K562 (cell line): ENCODE data around the gene C17orf78. TPM values are rescaled to one million over a fixed set of nuclear protein-coding genes. Genes with fewer than 3 reads are reported as not detected.

Source experiments
- PHF20 ChIP-seq: fragments of 450-650 bp; IDR thresholded peaks from 2 replicates; pipeline ENCODE4 v1.6.1; 2018; ENCODE audit not compliant: partially characterized antibody
- RB1 ChIP-seq: fragments of 450-650 bp; IDR thresholded peaks from 2 replicates; pipeline ENCODE4 v1.6.1; 2017; ENCODE audit warnings: low read depth, mild to moderate bottlenecking
- RBM39 ChIP-seq: fragments of 200-400 bp; formaldehyde crosslinking; optimal IDR thresholded peaks from 2 replicates; pipeline ENCODE3; 2018; ENCODE audit warnings: low read depth, low read length
- SNIP1 ChIP-seq: fragments of 450-650 bp; IDR thresholded peaks from 2 replicates; pipeline ENCODE4 v1.7.1; 2017; ENCODE audit warnings: low read depth, mild to moderate bottlenecking
- ZNF175 ChIP-seq: fragments of 200-800 bp; sonication (Bioruptor generic); IDR thresholded peaks from 2 replicates; pipeline ENCODE4 v1.6.1; 2016; ENCODE audit warnings: low read depth, mild to moderate bottlenecking, missing genetic modification characterization, missing compliant biosample characterization
- ZNF184 ChIP-seq: sonication (generic); formaldehyde crosslinking; IDR thresholded peaks from 2 replicates; pipeline ENCODE4 v1.5.0; 2020; ENCODE audit warnings: missing genetic modification reagents
- polyA plus RNA-seq, 8 experiments: library from polyadenylated mRNA; depleted of rRNA in 4 of 8; stranded (reverse) in 5 of 8; unstranded in 3 of 8; fragments of >200 nt; fragmentation: Nextera tagmentation in 2 of 8; fragmentation: Illumina TruSeq in 1 of 8; extraction: Ambion mirVana in 2 of 8; extraction: Trizol in 1 of 8; gene quantifications; 2 replicates each; pipeline versions ENCODE4 v1.2.1 to v1.2.3, GENCODE V29; 2011 to 2014; ENCODE audit warnings: inconsistent platforms in 1 of 8, missing spikeins in 1 of 8
- total RNA-seq, 7 experiments: library from RNA; depleted of rRNA in 6 of 7; stranded (reverse); fragments of >200 nt in 6 of 7; fragmentation: Illumina TruSeq in 2 of 7; extraction: Trizol in 2 of 7; gene quantifications; 2 replicates each; pipeline versions ENCODE4 v1.2.1 to v1.2.3, GENCODE V29; 2011 to 2021; ENCODE audit warnings: low replicate concordance in 1 of 7
- TF ChIP-seq, protein P1 (sequence below), 2 experiments: fragments of 450-650 bp; conservative IDR thresholded peaks; 2 replicates each; pipeline ENCODE4 v1.6.1; 2017; ENCODE audit warnings: mild to moderate bottlenecking in 2 of 2, moderate library complexity in 2 of 2
- TF ChIP-seq, protein P2 (sequence below), 3 experiments: IDR thresholded peaks in 2 of 3; conservative IDR thresholded peaks in 1 of 3; 2 replicates each; pipeline ENCODE4 v1.5.1; 2011 to 2012; ENCODE audit warnings: low read length in 3 of 3, mild to moderate bottlenecking in 3 of 3, control low read depth in 2 of 3, improper control_type of control experiment in 1 of 3, inconsistent platforms in 1 of 3, low read depth in 1 of 3, mixed read lengths in 1 of 3, moderate library complexity in 1 of 3; ENCODE audit not compliant: insufficient read depth in 2 of 3
- TF ChIP-seq, protein P3 (sequence below), 2 experiments: IDR thresholded peaks in 1 of 2; conservative IDR thresholded peaks in 1 of 2; 2 replicates each; pipeline ENCODE4 v1.6.1; 2016; ENCODE audit warnings: low read depth in 2 of 2, mild to moderate bottlenecking in 1 of 2, missing compliant biosample characterization in 1 of 2, missing genetic modification characterization in 1 of 2, moderate library complexity in 1 of 2
- TF ChIP-seq, protein P4 (sequence below), 2 experiments: fragments of 450-650 bp; formaldehyde crosslinking in 1 of 2; IDR thresholded peaks; 2 replicates each; pipeline versions ENCODE4 v1.4.0 to v1.6.1; 2014 to 2020; ENCODE audit warnings: mild to moderate bottlenecking in 2 of 2, borderline replicate concordance in 1 of 2, low read depth in 1 of 2

The C17orf78 gene
- total and polyA plus RNA-seq, 9 of the 15 experiments (the other 6 are each of a cell fraction or from before 2014, with no cell fraction given) = not detected

DNA sequence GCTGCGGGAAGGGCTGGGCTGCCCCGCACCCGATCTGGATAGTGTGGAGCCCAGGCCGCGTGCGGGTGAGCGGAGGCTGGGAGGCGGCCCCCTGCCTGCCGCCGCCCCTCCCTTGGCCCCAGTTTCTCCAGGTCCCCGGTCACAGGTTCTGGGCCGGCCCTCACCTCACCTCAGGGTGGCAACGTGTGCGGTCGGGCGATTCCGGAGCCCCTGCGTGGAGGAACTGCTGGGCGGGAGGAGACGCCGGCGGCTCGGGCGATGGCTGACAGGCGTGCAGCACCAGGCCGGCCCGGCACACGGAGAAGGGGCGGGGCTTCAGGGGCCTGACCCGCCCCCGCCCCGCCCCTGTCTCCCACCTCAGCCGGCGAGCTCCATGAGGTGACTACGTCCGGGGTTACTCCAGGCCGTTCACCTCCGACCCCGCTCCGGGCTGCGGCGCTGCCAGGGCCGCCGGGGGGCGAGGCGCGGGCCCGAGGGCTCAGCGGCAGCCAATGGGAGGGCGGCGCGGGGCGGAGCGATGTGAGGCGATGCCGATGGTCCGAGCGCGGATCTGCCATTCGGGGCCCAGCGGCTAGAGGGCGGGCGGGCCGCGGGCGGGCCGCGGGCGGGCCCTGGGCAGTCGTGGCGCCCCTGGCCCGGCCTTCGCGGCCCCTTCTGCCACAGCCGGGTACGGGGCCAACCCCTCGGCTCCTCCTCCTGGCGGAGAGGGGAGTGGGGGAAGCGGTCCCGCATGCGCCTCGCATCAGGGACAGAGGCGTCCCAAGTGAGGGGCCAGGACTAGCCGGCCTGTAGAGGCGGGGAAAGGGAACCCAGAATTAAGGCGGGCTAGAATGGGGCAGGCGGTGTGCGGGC is 16.7 kb upstream of the C17orf78 start (continued):
- TF ChIP-seq, protein P1, sequence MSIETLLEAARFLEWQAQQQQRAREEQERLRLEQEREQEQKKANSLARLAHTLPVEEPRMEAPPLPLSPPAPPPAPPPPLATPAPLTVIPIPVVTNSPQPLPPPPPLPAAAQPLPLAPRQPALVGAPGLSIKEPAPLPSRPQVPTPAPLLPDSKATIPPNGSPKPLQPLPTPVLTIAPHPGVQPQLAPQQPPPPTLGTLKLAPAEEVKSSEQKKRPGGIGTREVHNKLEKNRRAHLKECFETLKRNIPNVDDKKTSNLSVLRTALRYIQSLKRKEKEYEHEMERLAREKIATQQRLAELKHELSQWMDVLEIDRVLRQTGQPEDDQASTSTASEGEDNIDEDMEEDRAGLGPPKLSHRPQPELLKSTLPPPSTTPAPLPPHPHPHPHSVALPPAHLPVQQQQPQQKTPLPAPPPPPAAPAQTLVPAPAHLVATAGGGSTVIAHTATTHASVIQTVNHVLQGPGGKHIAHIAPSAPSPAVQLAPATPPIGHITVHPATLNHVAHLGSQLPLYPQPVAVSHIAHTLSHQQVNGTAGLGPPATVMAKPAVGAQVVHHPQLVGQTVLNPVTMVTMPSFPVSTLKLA (conservative IDR thresholded peaks at IDR 0.05) = peak; percentile 88 to 96; a peak in 3 of 4 replicates
- 0 out of 2 replicates have a peak, but pooled peaks have one; percentile 39 for TF ChIP-seq ZNF175
- no peak for TF ChIP-seq PHF20
- TF ChIP-seq, protein P2, sequence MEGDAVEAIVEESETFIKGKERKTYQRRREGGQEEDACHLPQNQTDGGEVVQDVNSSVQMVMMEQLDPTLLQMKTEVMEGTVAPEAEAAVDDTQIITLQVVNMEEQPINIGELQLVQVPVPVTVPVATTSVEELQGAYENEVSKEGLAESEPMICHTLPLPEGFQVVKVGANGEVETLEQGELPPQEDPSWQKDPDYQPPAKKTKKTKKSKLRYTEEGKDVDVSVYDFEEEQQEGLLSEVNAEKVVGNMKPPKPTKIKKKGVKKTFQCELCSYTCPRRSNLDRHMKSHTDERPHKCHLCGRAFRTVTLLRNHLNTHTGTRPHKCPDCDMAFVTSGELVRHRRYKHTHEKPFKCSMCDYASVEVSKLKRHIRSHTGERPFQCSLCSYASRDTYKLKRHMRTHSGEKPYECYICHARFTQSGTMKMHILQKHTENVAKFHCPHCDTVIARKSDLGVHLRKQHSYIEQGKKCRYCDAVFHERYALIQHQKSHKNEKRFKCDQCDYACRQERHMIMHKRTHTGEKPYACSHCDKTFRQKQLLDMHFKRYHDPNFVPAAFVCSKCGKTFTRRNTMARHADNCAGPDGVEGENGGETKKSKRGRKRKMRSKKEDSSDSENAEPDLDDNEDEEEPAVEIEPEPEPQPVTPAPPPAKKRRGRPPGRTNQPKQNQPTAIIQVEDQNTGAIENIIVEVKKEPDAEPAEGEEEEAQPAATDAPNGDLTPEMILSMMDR (IDR thresholded peaks at IDR 0.05 in 2 of 3, conservative IDR thresholded peaks at IDR 0.05 in 1 of 3; ENCODE audit: insufficient read depth in 2 of 3, low read depth in 1 of 3, low read length in 3 of 3) = peak; percentile 12 to 49 (median 15); a peak in 2 of 6 replicates
- peak; percentile 56; the same call in 1 of the 2 replicates for TF ChIP-seq RB1
- TF ChIP-seq RBM39 = no peak
- no peak for TF ChIP-seq ZNF184 (CRISPR knock-in tag)
- no peak; the same call in 1 of the 2 replicates for TF ChIP-seq SNIP1
- TF ChIP-seq, protein P3, sequence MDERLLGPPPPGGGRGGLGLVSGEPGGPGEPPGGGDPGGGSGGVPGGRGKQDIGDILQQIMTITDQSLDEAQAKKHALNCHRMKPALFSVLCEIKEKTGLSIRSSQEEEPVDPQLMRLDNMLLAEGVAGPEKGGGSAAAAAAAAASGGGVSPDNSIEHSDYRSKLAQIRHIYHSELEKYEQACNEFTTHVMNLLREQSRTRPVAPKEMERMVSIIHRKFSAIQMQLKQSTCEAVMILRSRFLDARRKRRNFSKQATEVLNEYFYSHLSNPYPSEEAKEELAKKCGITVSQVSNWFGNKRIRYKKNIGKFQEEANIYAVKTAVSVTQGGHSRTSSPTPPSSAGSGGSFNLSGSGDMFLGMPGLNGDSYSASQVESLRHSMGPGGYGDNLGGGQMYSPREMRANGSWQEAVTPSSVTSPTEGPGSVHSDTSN (CRISPR knock-in tag; IDR thresholded peaks at IDR 0.05; ENCODE audit: low read depth) = no peak
- TF ChIP-seq, protein P3 (tag; conservative IDR thresholded peaks at IDR 0.05; ENCODE audit: low read depth) = no peak
- TF ChIP-seq, protein P4, sequence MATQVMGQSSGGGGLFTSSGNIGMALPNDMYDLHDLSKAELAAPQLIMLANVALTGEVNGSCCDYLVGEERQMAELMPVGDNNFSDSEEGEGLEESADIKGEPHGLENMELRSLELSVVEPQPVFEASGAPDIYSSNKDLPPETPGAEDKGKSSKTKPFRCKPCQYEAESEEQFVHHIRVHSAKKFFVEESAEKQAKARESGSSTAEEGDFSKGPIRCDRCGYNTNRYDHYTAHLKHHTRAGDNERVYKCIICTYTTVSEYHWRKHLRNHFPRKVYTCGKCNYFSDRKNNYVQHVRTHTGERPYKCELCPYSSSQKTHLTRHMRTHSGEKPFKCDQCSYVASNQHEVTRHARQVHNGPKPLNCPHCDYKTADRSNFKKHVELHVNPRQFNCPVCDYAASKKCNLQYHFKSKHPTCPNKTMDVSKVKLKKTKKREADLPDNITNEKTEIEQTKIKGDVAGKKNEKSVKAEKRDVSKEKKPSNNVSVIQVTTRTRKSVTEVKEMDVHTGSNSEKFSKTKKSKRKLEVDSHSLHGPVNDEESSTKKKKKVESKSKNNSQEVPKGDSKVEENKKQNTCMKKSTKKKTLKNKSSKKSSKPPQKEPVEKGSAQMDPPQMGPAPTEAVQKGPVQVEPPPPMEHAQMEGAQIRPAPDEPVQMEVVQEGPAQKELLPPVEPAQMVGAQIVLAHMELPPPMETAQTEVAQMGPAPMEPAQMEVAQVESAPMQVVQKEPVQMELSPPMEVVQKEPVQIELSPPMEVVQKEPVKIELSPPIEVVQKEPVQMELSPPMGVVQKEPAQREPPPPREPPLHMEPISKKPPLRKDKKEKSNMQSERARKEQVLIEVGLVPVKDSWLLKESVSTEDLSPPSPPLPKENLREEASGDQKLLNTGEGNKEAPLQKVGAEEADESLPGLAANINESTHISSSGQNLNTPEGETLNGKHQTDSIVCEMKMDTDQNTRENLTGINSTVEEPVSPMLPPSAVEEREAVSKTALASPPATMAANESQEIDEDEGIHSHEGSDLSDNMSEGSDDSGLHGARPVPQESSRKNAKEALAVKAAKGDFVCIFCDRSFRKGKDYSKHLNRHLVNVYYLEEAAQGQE (IDR thresholded peaks at IDR 0.05; ENCODE audit: borderline replicate concordance) = peak; percentile 7; the same call in 1 of the 2 replicates
- TF ChIP-seq, protein P4 (CRISPR knock-in tag; IDR thresholded peaks at IDR 0.05; ENCODE audit: low read depth) = no peak
